ENCODE results near the gene AFAP1L1. TPM values are rescaled to one million over a fixed set of nuclear protein-coding genes. Genes with fewer than 3 reads are reported as not detected.
A peak's percentile ranks its signal among the peaks of the same experiment; 100 is the strongest.

Gene AFAP1L1
- total and polyA plus RNA-seq, 2 of the 13 experiments (the other 11 are each of a cell fraction or from before 2014, with no cell fraction given) = 0.38 to 1.0 TPM

- CTCF ChIA-PET (ENCODE audit: low intra/inter-chr PET ratio, low total read pairs) = interaction anchor here (1.1 to 3.4 kb wide), 5 partner anchors 40 to 182 kb away, joined by 3 to 35 read pairs (median 14); no protein-coding TSS in a partner anchor
- no TSS peak for BruUV-seq (replicated peaks)
- peaks cover 3 to 5% of the 10 kb centered on the region in 2 experiments; a peak in 2 of 5 replicates for H3K27me3 ChIP-seq (ENCODE audit: control insufficient read depth in 1 of 2, insufficient read depth in 2 of 2, low read length in 2 of 2)
- WGBS (ENCODE audit: low lambda C conversion rate) = 27% methylated on average over 8 of the region's 12 CpGs
- peak overlapping the region; percentile 87 for H3K4me2 ChIP-seq (ENCODE audit: low read depth, low read length)
- intact Hi-C loops (cut with micrococcal nuclease; ENCODE audit: unreplicated experiment) (loop anchor here (1.0 kb wide), 2 partner anchors 52 to 182 kb away; no protein-coding TSS in a partner anchor), in situ Hi-C loops (cut with HindIII; ENCODE audit: extremely low pct_ligation_motif_present, low pct_unique_long_range_greater_than_20kb) (loop anchor here (10.0 kb wide), 1 partner anchor 52 kb away; no protein-coding TSS in a partner anchor)
- H3K4me3 ChIP-seq (replicated peaks in 1 of 3; ENCODE audit: insufficient read depth in 1 of 3, low read depth in 2 of 3, low read length in 3 of 3) = 0 out of 6 replicates have a peak overlapping the region, but pooled peaks of 1 of the 3 experiments have one; percentile 14
- DNase-seq (ENCODE audit: low spot score) (no peak), FAIRE-seq (no peak), ATAC-seq (no peak)
- peaks cover 81% of the 10 kb centered on the region for H3K4me1 ChIP-seq (ENCODE audit: insufficient read depth, low read length)
- H3K9me3 ChIP-seq (ENCODE audit: low read length) = no peaks in the 10 kb centered on the region
- TF ChIP-seq ZNF768 (CRISPR knock-in tag; IDR thresholded peaks at IDR 0.05) (peak; percentile 92), ZSCAN31 (CRISPR knock-in tag; IDR thresholded peaks at IDR 0.05; ENCODE audit: low read depth) (no peak), ZNF260 (CRISPR knock-in tag; IDR thresholded peaks at IDR 0.05; ENCODE audit: borderline replicate concordance, low read depth) (no peak), NR2F2 (IDR thresholded peaks at IDR 0.05; ENCODE audit: borderline replicate concordance, low read depth) (0 out of 2 replicates have a peak, but pooled peaks have one; percentile 21), TFDP2 (CRISPR knock-in tag; IDR thresholded peaks at IDR 0.05) (no peak), POLR2AphosphoS5 (IDR thresholded peaks at IDR 0.05; ENCODE audit: low read depth, low read length) (no peak), ZNF850 (CRISPR knock-in tag; conservative IDR thresholded peaks at IDR 0.05) (no peak), ZMYM3 (CRISPR knock-in tag; IDR thresholded peaks at IDR 0.05) (peak; percentile 49), NR2F1 (CRISPR knock-in tag; IDR thresholded peaks at IDR 0.05) (0 out of 4 replicates have a peak, but pooled peaks of 1 of the 2 experiments have one; percentile 13), TEAD3 (CRISPR knock-in tag; optimal IDR thresholded peaks at IDR 0.05; ENCODE audit: borderline replicate concordance) (peak; percentile 32), ZNF296 (CRISPR knock-in tag; conservative IDR thresholded peaks at IDR 0.05) (peak; percentile 71; the same call in 1 of the 2 replicates), ZNF891 (CRISPR knock-in tag; IDR thresholded peaks at IDR 0.05) (no peak), MAF1 (CRISPR knock-in tag; IDR thresholded peaks at IDR 0.05; ENCODE audit: borderline replicate concordance) (no peak), NR2F6 (IDR thresholded peaks at IDR 0.05) (no peak; the same call in 1 of the 2 replicates), NR2F6 (CRISPR knock-in tag; IDR thresholded peaks at IDR 0.05) (peak; percentile 27; the same call in 1 of the 2 replicates)
- no peaks in the 10 kb centered on the region for H3K36me3 ChIP-seq (replicated peaks in 1 of 2; ENCODE audit: control insufficient read depth in 1 of 2, insufficient read depth in 2 of 2, low read length in 2 of 2)
- H4K20me1 ChIP-seq (ENCODE audit: insufficient read depth, low read length) = no peaks in the 10 kb centered on the region
- no peaks in the 10 kb centered on the region for H3K79me2 ChIP-seq (ENCODE audit: insufficient read depth, low read length)
- H3K9ac ChIP-seq (ENCODE audit: insufficient read depth, low read depth, low read length) = no peak overlapping the region
- H3K27ac ChIP-seq (ENCODE audit: extremely low read length, insufficient read depth, low read length) = no peak overlapping the region
- POLR2A ChIA-PET = no interaction called here
- H2AFZ ChIP-seq (ENCODE audit: low read length) = no peak overlapping the region
These were observed 111.0 kb downstream of the AFAP1L1 start for GRCh38 chr5:149382517-149383220.

Data from HepG2 (cell line).